Glutamatergic neuron (in vitro differentiated cells): ENCODE results near the gene WDR33. TPM values are rescaled to one million over a fixed set of nuclear protein-coding genes. Genes with fewer than 3 reads are reported as not detected.

Experiments used
- DNase-seq: peaks from one replicate; pipeline ENCODE4 v3.0.0; 2022
- H3K27ac Mint-ChIP-seq: one replicate; pipeline ENCODE4 v1.8.0; 2020; ENCODE audit warnings: mild to moderate bottlenecking, mixed read lengths, inconsistent platforms; ENCODE audit not compliant: unreplicated experiment
- H3K27me3 Mint-ChIP-seq: one replicate; pipeline ENCODE4 v1.8.0; 2020; ENCODE audit warnings: mild to moderate bottlenecking, moderate library complexity, mixed read lengths, inconsistent platforms; ENCODE audit not compliant: unreplicated experiment
- H3K36me3 Mint-ChIP-seq: one replicate; pipeline ENCODE4 v1.8.0; 2020; ENCODE audit warnings: mild to moderate bottlenecking, mixed read lengths, inconsistent platforms; ENCODE audit not compliant: unreplicated experiment
- H3K4me1 Mint-ChIP-seq: one replicate; pipeline ENCODE4 v1.8.0; 2020; ENCODE audit warnings: mild to moderate bottlenecking, low read depth, mixed read lengths, inconsistent platforms; ENCODE audit not compliant: unreplicated experiment
- H3K4me3 Mint-ChIP-seq: one replicate; pipeline ENCODE4 v1.8.0; 2020; ENCODE audit warnings: mild to moderate bottlenecking, mixed read lengths, inconsistent platforms; ENCODE audit not compliant: unreplicated experiment
- H3K9me3 Mint-ChIP-seq: one replicate; pipeline ENCODE4 v1.8.0; 2020; ENCODE audit warnings: mild to moderate bottlenecking, moderate library complexity, mixed read lengths, inconsistent platforms; ENCODE audit not compliant: unreplicated experiment
- CTCF ChIP-seq: fragments of 200-600 bp; sonication (generic); IDR thresholded peaks from one replicate; pipeline ENCODE4 v1.5.0; 2021; ENCODE audit not compliant: partially characterized antibody, unreplicated experiment
- total RNA-seq: library from RNA; stranded (reverse); fragmentation: NEBNext Ultra II Directional; extraction: Animal tissue kit (Norgen Biotek cat#: 25700); gene quantifications from one replicate; pipeline ENCODE4 v1.2.1, GENCODE V29; 2021; ENCODE audit not compliant: unreplicated experiment

Gene WDR33
- total RNA-seq, 1 donor from 2014 or later = 54.5 TPM

- Mint-ChIP-seq H3K36me3 (peaks cover 4% of the 10 kb centered on the region), H3K27ac (no peak overlapping the region), H3K9me3 (peaks cover 4% of the 10 kb centered on the region), H3K4me1 (peaks cover 3% of the 10 kb centered on the region), H3K4me3 (no peak overlapping the region), H3K27me3 (peaks cover 6% of the 10 kb centered on the region)
- no peak for TF ChIP-seq CTCF
- DNase-seq = no peak
Measured at GRCh38 chr2:127683757-127684156, 127.2 kb downstream of the WDR33 start.

- Mint-ChIP-seq H3K27me3 (peaks cover 10% of the 10 kb centered on the region), H3K36me3 (no peaks in the 10 kb centered on the region), H3K27ac (no peak overlapping the region), H3K4me3 (no peak overlapping the region), H3K9me3 (peaks cover 3% of the 10 kb centered on the region), H3K4me1 (peaks cover 3% of the 10 kb centered on the region)
- DNase-seq = no peak
- TF ChIP-seq CTCF = no peak
Measured at GRCh38 chr2:127683056-127683455, 127.9 kb downstream of the WDR33 start.

- TF ChIP-seq CTCF = no peak
Measured at GRCh38 chr2:127681976-127682857, 128.8 kb downstream of the WDR33 start.

GRCh38 chr2:127681288-127681804 lies 129.6 kb downstream of the WDR33 start:
- Mint-ChIP-seq H3K36me3 (no peaks in the 10 kb centered on the region), H3K27ac (no peak overlapping the region), H3K9me3 (no peaks in the 10 kb centered on the region), H3K27me3 (peaks cover 17% of the 10 kb centered on the region), H3K4me3 (no peak overlapping the region), H3K4me1 (peaks cover 3% of the 10 kb centered on the region)
- no peak for DNase-seq
- no peak for TF ChIP-seq CTCF

More at GRCh38 chr2:127681976-127682857, 128.8 kb downstream of the WDR33 start:
- Mint-ChIP-seq H3K27ac (no peak overlapping the region), H3K9me3 (peaks cover 3% of the 10 kb centered on the region), H3K27me3 (peaks cover 14% of the 10 kb centered on the region), H3K36me3 (no peaks in the 10 kb centered on the region), H3K4me3 (no peak overlapping the region), H3K4me1 (peaks cover 3% of the 10 kb centered on the region)
- DNase-seq = no peak

GRCh38 chr2:127680706-127681287 lies 130.2 kb downstream of the WDR33 start:
- DNase-seq = no peak
- H3K4me3 Mint-ChIP-seq = no peak overlapping the region
- H3K36me3 Mint-ChIP-seq = no peaks in the 10 kb centered on the region
- no peak overlapping the region for H3K27ac Mint-ChIP-seq
- H3K27me3 Mint-ChIP-seq = peaks cover 21% of the 10 kb centered on the region
- peaks cover 2% of the 10 kb centered on the region for H3K9me3 Mint-ChIP-seq
- H3K4me1 Mint-ChIP-seq = peaks cover 6% of the 10 kb centered on the region
- no peak for TF ChIP-seq CTCF
